ENCODE results near the gene IRF1. TPM values are rescaled to one million over a fixed set of nuclear protein-coding genes. Genes with fewer than 3 reads are reported as not detected.

IRF1 gene
- total RNA-seq, 2 donors from 2014 or later, result 97.7 to 126 TPM

DNA sequence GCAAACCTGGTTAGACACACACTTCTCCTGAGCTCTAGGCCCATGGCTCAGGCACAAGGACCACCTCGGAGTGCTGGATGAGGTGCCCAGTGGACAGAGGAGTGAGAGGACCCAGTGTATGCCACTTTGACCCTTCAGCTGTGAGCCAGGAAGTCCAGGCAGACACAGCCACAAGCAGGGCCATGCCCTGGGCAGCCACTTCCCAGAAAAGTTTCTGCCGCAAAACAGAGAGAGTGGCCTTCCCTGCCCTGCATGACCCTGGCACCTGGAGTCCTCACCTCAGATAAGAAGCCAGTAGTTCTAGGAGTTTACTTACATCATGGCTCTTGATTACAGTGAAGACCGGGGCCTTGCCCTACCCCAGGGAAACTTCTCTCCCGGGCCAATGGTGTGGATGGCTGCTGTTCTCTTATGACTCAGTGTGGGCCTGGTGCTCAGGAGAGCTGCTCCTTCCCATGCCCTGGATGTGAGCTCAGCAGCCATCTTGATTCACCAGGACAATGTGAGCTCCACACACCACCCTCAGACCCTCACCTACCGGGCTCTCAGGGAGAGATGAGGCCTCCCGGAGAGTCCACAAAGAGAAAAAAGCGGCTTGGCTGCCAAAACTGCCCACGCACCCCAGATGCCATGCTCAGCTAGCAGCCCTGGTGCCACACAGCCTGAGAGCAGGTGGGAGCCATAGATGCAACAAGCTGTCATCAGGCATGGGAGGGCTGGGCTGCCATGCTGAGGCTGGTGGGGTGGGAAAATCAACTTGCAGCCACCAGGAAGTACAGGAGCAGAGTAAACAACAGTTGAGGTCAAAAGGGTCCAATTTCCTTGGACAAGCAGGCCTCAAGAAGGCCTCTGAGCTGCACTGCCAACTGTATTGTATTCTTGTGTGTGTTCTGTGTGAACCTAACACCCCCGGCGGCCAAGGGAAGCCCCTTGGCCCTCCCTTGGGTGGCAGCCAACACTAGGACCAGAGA lies 11.7 kb upstream of the IRF1 start:
- intact Hi-C loops (cut with DNase I, micrococcal nuclease), result loop anchor here in 1 of 2 donors (2.0 kb wide), 1 partner anchor 115 kb away; no protein-coding TSS in a partner anchor
- DNase-seq, result peak; percentile 48 to 56
- peak; percentile 30 for ATAC-seq

DNA sequence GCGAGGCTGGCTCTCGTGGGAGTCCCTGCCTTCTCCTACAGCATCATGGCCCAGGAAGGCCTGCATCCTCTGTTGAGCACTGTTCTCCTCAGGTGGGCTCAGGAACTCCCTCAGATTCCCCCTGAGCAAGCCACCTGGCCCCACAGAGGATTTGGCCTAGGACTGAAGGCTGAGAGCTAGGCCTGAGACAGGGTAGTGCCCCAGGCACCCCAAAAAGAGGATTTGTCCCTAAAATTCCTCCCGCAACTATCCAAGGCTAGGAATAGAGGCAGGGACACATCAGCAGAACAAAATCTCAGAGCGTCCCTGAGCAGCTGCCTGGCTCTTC lies 11.0 kb upstream of the IRF1 start:
- intact Hi-C loops (cut with DNase I, micrococcal nuclease), result loop anchor here in 1 of 2 donors (2.0 kb wide), 1 partner anchor 115 kb away; no protein-coding TSS in a partner anchor
- DNase-seq, result no peak
- no peak for ATAC-seq

DNA sequence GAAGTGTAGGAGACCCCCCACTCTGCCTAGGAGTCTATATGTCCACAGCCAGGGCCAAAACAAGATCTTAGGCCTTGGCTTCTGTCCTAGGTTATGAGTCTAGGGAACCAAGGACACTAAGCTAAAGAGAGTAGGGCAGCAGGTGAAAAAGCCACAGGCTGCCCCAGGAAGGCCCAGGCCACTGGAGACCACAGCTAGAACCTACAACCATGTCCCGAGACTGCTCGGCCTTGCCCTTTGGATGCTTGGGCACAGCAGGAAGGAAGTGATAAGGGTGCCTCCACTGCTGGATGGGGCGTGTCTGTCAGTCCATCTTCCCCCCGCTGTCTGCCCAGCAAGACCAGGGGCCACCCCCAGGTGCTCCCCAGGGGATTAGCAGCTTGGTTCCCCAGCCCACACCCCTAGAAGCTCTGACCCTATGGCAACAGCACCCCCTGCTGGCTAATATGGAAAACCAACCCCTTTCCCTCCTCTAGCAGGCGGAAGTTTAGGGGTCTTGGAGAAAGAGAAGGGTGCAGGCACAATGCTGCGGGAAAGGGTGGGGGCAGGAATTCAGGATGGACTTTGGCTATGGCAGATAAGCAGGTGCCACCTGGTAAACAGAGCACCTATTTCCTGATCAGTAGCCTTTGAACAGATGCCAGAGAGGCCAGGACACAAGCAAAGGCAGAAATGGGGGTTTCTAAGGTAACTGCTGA lies 10.5 kb upstream of the IRF1 start:
- ATAC-seq (peak; percentile 60), DNase-seq (peak; percentile 78 to 91)
- intact Hi-C loops (cut with DNase I, micrococcal nuclease), result loop anchor here in 1 of 2 donors (2.0 kb wide), 1 partner anchor 114 kb away; no protein-coding TSS in a partner anchor

DNA sequence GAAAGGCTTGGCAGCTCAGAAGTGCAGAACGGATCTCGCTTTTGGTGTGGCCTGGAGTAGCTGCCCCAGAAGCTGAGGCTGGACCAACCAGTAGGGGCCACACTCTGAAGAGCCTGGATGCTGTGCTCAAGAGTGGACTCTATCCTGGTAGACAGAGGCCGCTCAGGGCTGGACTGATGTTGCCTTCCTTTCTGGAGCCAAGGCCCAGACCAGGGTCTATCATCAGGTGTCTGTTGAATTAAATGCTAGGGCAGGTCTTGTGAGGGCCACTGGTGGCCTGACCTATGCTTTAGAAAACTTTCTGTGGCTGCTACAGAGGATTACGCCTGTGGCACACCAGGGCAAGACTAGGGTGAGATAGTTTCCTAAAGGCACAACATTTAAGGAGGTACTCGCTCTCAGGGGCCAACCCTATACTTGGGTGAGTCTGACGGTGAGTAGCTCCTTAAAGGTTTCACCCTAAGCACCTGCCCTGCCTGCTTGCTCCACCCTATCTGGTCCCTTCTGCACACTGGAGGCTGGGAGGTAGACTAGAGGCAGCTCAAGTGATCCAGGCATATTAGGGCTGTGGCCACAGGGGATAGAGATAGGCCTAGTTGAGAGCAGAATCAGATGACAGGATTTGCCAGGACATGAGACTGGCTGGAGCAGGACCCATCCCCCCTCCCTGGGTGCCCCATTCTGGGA lies 9.8 kb upstream of the IRF1 start:
- no peak for ATAC-seq
- intact Hi-C loops (cut with DNase I, micrococcal nuclease), result loop anchor here in 1 of 2 donors (2.0 kb wide), 1 partner anchor 114 kb away; no protein-coding TSS in a partner anchor
- peak; percentile 44 to 56 for DNase-seq

DNA sequence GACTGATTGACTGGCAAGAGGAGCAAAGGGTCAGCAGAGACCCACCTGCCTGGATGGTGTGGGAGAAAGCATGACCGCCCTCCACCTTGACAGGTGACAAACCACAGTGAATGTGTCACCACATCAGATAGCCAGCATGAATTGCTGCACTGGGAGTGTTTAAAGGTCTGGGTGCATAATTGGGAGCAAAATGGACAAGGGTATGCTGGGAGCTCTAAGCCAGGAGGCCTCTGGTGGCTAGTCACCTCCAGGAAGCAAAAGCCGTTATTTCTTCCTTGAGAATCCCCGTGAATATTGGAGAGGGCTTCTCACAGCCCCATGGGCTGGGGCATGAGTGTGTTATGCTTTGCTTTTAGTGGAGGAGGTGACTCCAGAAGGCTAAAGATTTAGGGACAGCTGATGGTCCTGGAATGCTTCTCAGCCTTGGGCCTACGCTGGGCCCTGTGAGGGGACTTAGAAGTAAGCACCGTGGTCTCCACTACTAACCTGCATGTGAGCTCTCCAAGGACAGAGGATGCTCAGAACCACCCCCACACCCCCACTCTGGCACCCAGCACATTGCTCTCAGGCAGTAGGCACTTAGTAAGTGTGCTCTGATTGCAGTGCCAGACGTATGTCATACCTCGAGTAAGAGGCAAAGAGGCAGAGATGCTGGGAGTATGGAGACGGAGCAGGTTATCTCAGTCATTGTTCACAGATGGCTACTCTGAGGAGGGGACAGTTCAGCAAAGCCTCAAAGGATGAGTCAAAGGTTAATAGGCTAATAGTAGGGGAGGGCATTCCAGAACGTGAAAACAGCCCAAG lies 9.1 kb upstream of the IRF1 start:
- intact Hi-C loops (cut with DNase I, micrococcal nuclease), result loop anchor here in 1 of 2 donors (2.0 kb wide), 1 partner anchor 113 kb away; no protein-coding TSS in a partner anchor
- ATAC-seq (no peak), DNase-seq (no peak)

DNA sequence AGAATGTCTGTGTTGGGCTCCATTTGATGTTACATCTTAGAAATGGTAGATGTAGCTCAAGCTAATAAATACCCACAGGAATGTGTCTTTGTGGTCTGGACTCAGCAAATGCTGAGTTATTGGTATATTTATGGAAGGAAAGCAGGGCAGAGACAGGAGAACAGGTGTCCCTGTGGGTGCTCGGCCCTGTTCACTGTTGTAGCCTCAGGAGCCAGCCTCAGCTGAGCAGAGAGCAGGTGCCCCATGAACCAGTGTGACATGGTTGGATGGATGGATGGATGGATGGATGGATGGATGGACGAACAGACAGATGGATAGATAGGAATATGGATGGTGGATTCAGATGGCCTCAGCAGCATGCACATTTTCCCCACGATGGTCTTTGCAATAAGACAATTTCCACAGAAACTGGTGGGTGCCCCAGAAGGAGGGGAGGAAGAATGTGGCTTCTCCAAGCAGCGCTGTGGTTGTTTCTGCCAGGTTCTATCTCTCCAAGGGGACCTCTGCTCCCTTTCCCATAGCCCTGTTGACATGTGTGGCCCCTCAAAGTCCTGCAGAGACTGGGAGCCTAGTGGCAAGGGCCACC lies 8.2 kb upstream of the IRF1 start:
- DNase-seq (no peak), ATAC-seq (no peak)
- intact Hi-C loops (cut with DNase I, micrococcal nuclease), result no loop called here

DNA sequence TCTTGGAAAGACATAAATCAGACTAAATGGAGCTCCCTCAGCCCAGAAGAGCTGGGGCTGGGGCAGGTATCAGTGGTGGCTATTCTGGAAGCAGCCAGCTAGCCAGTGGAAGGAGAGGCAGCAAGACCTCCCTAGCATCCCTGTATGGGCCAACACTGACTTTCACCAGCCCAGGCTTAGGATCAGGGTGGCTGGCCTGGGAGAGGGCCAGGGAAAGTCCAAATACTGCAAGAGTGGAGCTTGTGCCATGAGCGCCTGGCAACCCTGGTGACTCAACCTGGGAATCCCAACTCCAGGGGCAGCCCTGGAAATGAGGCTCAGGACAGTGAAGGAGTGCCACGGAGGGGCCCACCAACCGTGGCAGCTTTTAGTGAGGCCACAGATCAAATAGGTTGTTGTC lies 7.6 kb upstream of the IRF1 start:
- DNase-seq (no peak), ATAC-seq (no peak)
- intact Hi-C loops (cut with DNase I, micrococcal nuclease), result no loop called here

DNA sequence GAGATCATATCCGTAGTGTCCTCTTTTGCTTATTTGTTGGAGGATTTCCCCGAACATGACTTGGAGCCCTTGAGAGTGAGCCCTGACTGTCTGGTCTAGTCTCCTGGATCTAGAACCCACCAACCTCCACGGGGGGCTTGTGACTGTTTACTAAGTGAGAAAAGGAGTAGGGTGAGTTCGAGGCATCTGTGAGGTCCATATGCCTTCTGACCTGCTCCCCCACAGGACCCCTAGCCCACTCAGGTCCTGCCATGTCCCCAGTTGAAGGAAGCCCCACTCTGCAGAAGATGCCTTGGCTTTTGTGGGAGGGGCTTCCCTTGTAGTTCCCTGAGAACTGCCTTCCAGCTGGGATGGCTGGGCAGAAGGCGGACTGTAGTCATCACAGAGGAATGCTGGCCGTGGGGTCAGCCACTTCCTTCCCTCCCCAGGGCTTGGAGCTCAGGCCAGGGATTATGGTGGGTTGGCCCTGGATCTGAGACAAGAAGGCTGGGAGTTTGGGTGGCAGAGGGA lies 7.0 kb upstream of the IRF1 start:
- DNase-seq (peak; percentile 60 to 74), ATAC-seq (no peak)
- intact Hi-C loops (cut with DNase I, micrococcal nuclease), result no loop called here

DNA sequence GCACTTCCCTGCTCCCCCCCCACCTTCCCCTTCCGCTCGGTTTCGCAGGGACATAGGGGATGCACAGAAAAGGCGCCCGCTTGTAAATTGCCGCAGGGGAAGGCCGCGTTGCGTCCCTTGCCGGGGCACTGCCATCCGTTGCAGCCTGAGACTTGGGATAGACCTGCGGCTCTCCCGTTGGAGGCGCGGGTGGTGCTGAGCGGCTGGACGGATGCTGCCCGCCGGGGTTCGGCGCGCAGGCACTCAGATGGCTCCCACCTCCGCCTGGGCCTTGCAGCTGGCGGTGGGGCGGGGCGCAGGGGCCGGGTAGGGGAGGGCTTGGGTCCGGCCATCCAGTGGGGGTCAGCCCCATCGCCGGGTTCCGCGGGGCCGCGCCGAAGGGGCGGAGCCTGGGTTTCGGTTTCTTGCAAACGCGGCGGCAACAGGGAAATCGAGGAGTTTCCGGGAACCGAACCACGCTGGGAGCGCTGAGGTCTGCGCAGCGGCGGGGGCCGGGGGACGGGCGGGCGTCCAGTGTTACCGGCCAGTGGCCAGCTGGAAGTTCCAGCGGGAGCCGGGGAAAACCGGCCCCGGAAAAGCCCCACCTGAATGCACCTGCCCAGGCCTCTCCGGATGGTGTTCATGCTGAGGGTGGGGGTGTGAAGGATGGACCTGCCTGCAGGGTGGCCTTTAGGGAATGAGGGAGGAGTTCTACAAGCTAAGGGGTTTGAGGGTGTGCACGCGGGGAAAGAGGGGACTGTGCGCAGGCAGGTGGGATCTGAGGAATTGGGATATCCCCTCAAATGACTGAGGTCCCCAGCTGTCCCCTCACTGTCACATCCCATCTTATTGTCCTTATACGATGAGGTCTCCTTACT lies 6.3 kb upstream of the IRF1 start:
- intact Hi-C loops (cut with DNase I, micrococcal nuclease), result no loop called here
- ATAC-seq (peak; percentile 62), DNase-seq (peak; percentile 96)

DNA sequence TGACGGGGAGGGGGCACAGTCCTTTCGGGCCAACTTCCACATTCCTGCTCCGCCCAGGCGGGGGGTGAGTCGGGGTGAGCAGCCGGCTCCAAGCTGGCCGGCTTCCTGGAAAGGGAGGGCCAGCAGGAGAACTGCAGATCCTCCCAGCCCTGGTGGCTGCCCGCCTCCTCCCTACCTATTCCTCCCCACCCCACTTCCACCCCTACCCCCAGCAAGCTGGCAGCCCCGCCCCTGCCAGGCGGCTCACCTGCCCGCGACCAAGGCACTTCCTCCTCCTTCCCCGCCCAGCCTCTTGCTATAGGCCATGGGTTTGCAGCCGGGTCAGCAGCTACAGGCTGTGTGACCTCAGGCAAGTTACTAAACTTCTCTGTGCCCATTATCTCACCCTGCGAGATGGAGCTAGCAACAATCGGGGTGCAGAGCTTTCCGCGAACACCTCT lies 5.6 kb upstream of the IRF1 start:
- ATAC-seq (peak; percentile 77), DNase-seq (peak; percentile 93 to 99)
- intact Hi-C loops (cut with DNase I, micrococcal nuclease), result no loop called here

DNA sequence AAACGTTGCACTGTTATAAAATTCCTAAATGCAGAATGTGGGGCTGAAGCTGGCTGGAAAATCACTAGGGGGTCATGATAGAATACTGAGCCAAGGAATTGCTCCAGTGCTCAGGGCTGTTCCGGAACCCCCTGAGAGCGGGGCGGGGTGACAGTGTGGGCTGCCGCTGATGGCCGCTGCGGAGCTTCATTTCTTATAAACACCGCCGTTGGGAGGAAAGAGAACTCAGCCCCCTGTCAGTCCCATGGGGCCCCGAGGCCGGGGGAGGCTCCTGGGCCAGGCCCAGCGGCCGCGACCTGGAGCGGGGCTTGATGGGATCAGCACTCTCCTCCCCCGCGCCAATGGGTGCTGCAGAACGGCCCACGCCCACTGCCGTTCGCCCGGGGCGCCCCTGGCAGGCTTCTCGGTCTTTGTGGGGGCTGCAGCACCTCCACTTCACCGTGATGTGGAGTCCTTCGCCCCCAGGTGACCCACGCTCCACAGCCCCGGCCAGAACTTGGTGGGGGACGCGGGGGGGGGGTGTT lies 5.2 kb upstream of the IRF1 start:
- peak; percentile 48 for ATAC-seq
- intact Hi-C loops (cut with DNase I, micrococcal nuclease), result no loop called here
- DNase-seq, result peak; percentile 85 to 87

DNA sequence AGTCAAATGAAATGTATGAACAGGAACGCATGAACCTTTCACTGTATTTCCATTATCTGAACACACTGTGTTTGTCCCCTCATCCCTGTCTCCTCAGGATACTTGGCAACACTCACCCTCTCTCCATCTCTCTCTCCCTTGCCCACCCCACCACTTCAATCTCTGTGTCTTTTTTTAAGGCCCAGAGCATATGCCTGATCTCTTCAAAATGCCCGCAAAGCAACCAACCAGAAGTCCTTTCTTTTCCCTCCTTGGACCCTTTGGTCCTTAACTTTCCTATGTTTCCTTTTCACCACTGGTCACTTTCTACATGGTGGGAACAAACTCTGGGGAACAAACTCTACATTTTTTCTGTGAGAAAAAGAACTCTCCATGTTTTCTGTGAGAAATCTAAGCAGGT lies 3.2 kb upstream of the IRF1 start:
- ATAC-seq (no peak), DNase-seq (peak in 1 of 2 donors; percentile 13)
- intact Hi-C loops (cut with DNase I, micrococcal nuclease), result no loop called here

DNA sequence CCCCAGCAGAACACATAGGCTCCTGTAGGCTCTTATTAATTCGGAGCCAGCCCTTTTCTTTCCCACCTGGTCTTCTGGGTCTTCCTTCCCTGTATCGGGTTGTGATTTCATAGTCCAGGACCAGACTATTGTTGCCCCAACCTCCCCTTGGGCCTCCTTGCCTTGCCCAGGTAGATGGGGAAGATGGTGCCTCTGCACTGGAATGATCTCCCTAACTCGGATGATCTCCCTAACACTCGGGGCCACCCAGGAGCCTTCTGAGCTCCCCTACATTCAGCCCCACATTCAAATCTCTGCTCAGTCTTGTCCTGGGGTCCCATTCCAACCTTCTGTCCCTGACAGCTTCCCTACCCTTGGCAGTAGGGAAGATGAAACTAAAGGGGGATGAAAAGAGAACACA lies 2.7 kb upstream of the IRF1 start:
- DNase-seq, result peak in 1 of 2 donors; percentile 21
- intact Hi-C loops (cut with DNase I, micrococcal nuclease), result no loop called here
- no peak for ATAC-seq

DNA sequence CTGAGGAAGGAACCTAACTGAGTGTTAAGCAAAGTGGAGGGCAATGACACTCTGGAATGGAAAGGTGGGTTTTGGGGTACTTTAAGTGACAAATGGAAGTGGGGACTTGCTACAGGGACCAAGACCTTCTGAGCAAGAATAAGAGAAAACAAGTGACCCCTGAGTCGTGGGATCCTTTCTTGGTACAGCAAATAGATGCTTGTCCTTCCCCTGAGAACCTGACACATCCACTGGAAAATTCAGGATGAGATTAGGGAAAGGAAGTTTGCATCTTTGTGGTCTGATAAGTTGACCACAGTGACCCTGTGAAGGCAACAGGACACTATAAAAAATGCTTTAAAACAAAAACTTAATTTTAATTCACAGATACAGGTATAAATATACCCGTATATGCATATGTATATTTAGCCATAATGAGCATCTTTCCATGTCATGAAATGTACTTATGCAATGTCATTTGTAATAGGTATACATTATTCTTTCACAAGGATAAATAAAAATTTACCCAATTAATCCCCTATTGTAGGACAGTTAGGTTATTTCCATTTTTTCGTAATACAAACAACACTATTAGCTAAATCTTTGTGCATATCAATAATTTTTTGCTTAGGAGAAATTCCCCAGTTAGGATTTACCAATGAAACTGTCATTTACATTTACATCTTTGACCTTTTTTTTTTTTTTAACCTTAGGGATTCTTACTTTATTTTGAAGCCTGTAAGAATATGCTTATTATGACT lies 2.0 kb upstream of the IRF1 start:
- intact Hi-C loops (cut with DNase I, micrococcal nuclease), result no loop called here
- ATAC-seq (no peak), DNase-seq (no peak)

DNA sequence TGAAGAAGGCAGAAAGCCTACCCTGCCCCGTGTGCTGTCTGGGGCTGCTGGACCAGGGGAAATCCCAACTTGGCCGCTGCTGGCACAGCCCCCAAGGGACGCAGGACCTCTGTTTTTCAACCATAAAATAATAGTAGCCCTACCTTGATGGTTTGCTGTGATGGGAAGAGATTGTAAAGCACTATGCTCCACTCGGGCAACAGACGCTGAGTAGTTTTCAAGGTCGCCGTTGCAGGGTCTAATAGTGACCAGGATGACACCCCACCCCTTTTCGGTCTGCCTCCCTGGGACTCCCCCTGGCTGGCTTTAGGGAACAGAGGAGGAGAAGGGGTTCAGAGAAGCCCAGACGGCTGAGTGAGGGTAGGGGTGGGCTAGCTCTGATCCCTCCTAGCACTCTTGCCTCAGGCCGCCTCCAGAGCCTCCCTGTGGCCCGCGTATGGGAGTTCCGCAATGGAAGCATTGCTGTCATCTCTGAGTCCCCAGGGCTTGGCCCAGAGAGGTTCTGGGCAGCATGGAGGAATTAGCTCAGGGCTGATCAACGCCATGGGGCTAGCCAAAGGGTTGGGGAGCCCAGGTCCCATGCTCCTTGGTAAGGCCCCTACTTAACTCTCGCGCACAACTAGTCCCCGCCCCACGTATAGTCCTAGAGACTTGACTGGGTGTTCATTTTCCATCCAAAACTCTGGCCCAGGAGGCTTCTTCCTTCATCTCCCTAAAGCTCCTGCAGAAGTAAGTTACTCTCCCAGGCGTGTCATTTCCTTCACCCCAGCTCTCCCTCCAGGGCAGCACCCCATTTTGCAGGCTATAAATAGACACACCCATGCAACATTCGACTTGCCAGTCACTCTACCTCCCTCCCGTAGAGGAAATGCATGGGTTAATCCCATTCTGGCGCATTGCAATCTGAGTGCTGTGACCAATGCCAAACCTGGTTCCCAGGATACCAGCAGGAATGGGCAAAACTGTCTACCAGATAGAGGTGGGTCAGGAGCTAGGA lies 1.1 kb upstream of the IRF1 start:
- ATAC-seq, result peak; percentile 1
- intact Hi-C loops (cut with DNase I, micrococcal nuclease), result no loop called here
- DNase-seq, result peak; percentile 31 to 57

All from left colon (tissue), 2 donors.